VCaP (cell line): ENCODE results near the gene LAMB4.

Source experiments
- H3K27ac ChIP-seq: fragments of 450-650 bp; 2 replicates; pipeline ENCODE4 v1.5.1; 2017
- TF ChIP-seq, protein P1 (sequence below): fragments of 450-650 bp; conservative IDR thresholded peaks from 2 replicates; pipeline ENCODE4 v1.5.1; 2017; ENCODE audit warnings: mild to moderate bottlenecking, moderate library complexity

Gene LAMB4, protein sequence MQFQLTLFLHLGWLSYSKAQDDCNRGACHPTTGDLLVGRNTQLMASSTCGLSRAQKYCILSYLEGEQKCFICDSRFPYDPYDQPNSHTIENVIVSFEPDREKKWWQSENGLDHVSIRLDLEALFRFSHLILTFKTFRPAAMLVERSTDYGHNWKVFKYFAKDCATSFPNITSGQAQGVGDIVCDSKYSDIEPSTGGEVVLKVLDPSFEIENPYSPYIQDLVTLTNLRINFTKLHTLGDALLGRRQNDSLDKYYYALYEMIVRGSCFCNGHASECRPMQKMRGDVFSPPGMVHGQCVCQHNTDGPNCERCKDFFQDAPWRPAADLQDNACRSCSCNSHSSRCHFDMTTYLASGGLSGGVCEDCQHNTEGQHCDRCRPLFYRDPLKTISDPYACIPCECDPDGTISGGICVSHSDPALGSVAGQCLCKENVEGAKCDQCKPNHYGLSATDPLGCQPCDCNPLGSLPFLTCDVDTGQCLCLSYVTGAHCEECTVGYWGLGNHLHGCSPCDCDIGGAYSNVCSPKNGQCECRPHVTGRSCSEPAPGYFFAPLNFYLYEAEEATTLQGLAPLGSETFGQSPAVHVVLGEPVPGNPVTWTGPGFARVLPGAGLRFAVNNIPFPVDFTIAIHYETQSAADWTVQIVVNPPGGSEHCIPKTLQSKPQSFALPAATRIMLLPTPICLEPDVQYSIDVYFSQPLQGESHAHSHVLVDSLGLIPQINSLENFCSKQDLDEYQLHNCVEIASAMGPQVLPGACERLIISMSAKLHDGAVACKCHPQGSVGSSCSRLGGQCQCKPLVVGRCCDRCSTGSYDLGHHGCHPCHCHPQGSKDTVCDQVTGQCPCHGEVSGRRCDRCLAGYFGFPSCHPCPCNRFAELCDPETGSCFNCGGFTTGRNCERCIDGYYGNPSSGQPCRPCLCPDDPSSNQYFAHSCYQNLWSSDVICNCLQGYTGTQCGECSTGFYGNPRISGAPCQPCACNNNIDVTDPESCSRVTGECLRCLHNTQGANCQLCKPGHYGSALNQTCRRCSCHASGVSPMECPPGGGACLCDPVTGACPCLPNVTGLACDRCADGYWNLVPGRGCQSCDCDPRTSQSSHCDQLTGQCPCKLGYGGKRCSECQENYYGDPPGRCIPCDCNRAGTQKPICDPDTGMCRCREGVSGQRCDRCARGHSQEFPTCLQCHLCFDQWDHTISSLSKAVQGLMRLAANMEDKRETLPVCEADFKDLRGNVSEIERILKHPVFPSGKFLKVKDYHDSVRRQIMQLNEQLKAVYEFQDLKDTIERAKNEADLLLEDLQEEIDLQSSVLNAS (N-terminal part only)

DNA sequence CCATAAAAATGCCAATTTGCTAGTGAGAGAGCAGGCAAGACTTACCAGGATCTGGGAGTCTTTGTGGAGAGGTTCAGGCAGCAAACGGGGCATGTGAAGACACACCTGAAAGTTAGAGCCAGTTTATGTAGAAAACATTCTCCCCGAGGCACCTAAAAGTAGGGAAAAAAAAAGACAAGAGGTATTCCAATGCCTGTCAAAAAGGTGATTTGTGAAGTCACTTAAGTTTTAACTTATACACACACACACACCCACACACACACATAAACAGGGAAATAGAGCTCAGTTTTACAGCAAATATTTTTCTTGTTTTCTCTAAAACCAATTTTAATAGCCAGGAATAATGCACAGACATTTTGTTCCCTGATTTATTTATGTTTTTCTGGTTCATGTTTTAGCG is at the start of gene LAMB4:
Gene LAMB4, minus strand, starts transcription at position 101 of the 400 bp plus-strand sequence. CDS start 7,197 bp downstream, outside the sequence.
- no peak within 1 kb of the TSS for H3K27ac ChIP-seq
- TF ChIP-seq, protein P1, sequence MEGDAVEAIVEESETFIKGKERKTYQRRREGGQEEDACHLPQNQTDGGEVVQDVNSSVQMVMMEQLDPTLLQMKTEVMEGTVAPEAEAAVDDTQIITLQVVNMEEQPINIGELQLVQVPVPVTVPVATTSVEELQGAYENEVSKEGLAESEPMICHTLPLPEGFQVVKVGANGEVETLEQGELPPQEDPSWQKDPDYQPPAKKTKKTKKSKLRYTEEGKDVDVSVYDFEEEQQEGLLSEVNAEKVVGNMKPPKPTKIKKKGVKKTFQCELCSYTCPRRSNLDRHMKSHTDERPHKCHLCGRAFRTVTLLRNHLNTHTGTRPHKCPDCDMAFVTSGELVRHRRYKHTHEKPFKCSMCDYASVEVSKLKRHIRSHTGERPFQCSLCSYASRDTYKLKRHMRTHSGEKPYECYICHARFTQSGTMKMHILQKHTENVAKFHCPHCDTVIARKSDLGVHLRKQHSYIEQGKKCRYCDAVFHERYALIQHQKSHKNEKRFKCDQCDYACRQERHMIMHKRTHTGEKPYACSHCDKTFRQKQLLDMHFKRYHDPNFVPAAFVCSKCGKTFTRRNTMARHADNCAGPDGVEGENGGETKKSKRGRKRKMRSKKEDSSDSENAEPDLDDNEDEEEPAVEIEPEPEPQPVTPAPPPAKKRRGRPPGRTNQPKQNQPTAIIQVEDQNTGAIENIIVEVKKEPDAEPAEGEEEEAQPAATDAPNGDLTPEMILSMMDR, result no peak

DNA sequence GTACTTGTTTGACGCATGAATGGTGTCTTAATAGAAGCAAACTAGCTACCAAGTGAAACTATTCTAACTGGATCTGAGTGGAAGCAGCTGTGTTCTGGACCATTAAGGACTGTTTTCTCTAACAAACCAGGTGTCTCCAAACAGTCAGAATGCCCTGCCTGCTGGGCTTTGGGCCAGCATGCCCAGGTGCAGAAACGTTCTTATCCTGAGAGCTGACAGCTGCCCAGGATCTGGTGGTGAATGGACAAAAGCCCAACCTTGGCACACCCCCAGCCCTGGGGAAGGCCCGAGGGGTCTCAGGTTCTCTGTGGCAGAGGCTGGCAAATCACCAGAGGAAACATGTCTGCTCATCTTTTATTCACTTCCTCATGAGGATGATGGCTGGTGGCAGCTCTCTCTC is 48.2 kb upstream of the LAMB4 start:
- TF ChIP-seq, protein P1, result no peak
- H3K27ac ChIP-seq, result no peak overlapping the region

DNA sequence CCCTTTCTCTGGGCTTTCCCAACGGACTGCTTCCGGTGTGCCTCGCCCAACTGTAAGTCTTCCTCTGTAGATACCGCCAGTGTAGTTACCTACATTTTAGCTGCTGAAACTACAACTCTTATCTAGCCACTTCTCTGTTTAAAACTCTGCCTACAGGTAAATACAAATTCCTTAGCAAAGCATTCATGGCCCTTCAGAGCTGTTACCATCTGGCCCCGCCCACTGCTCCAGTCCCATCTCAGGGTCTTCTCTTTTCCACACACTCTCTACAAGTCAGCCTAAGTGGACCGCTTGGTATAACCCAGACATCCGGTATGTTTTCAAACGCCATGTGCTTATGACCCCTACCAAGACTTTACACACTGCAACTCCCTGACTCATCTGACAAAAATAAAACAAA is 41.0 kb upstream of the LAMB4 start:
- TF ChIP-seq, protein P1, result no peak
- no peak overlapping the region for H3K27ac ChIP-seq

DNA sequence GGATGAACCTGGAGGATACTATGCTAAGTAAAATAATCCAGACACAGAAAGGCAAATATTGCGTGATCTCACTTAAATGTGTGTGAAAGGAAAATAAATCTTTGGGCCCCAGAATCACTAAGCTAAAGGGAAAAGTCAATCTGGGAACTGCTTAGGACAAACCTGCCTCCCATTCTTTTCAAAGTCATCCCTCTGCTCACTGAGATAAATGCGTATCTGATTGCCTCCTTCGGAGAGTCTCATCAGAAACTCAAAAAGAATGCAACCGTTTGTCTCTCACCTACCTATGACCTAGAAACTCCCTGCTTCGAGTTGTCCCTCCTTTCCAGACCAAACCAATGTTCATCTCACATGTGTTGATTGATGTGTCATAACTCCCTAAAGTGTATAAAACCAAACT is 40.1 kb upstream of the LAMB4 start:
- TF ChIP-seq, protein P1, result no peak

DNA sequence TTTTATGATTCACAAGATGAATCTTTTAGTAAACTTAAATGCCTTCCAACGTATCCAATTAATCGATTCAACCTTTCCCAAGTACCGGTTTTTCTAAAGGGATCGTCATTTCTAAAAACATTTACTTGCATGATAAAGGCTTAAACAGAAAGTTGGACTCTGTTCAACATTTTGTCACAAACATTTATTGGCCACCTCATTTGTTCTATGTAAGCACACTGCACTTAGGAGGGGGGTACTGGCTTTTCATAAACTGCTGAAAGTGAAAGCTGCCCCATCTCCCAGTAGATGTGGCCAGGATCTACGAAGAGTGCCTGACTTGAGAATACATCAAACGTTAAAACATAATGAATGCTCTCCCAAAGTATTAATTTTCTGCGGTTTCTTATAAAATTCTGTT is 37.3 kb upstream of the LAMB4 start:
- TF ChIP-seq, protein P1, result no peak

More for the DNA sequence above, 40.1 kb upstream of the LAMB4 start:
- no peak overlapping the region for H3K27ac ChIP-seq

DNA sequence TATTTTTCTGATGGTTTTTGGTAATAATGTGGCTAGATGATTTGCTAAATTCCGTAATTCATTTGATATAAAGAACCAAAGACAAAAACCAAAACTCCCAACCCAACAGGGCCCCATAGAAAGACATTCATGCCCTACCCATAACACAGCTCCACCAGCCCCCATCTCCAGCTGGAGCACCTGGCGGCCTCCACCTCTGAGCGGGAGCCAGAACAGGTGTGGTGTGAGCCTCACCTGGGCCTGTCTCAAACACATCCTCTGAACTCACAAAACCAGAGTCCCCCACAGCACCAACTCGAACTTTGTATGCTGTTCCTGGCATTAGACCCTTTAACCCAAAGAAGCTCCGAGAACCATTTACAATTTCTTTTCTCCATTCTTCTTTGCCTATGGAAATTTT is 36.5 kb upstream of the LAMB4 start:
- H3K27ac ChIP-seq, result no peak overlapping the region
- TF ChIP-seq, protein P1, result no peak

More for the DNA sequence above, 37.3 kb upstream of the LAMB4 start:
- no peak overlapping the region for H3K27ac ChIP-seq
